HL-60/S4 treated with retinoic acid at 250 ng/mL for 4 days and 3 days (cell line): Measurements from ENCODE around the gene ADGRD1.

Experiments
- in situ Hi-C: fragments of 300-500 bp; cut with MboI; formaldehyde crosslinking; loops from 2 replicates; pipeline ENCODE4 v1.7.0; 2022; ENCODE audit warnings: low sequenced_read_pairs

Gene ADGRD1

DNA sequence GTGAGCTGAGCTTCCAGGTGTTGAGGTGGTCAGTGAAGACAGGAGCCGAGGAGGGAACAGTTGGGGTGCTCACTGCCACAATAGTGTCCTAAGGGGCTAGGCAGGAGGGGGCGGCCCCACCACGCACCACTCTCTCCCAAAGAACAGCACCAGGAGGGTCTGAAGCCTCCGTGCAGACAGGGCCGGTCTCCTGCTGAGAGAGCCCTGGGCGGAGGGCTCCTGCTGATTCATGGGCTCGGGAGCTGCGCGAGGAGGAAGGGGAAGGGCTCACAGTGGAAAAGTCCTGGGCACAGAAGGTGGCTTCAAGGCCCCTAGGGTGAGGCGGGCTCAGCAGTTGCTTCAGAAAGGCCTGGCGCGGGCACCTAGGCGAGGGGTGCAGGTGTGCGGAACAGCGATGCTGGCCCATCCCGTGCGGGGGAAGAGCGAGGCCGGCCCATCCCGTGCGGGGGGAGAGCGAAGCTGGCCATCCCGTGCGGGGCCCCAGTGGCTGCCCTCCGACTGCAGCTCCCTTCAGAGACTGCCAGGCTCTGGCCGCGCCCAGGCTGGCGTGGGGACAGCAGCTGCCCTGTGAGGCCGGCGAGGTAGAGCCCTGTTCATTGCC lies 176.7 kb downstream of the ADGRD1 start:
- in situ Hi-C loops, result loop anchor here (25.0 kb wide), 1 partner anchor 218 kb away; no protein-coding TSS in a partner anchor

DNA sequence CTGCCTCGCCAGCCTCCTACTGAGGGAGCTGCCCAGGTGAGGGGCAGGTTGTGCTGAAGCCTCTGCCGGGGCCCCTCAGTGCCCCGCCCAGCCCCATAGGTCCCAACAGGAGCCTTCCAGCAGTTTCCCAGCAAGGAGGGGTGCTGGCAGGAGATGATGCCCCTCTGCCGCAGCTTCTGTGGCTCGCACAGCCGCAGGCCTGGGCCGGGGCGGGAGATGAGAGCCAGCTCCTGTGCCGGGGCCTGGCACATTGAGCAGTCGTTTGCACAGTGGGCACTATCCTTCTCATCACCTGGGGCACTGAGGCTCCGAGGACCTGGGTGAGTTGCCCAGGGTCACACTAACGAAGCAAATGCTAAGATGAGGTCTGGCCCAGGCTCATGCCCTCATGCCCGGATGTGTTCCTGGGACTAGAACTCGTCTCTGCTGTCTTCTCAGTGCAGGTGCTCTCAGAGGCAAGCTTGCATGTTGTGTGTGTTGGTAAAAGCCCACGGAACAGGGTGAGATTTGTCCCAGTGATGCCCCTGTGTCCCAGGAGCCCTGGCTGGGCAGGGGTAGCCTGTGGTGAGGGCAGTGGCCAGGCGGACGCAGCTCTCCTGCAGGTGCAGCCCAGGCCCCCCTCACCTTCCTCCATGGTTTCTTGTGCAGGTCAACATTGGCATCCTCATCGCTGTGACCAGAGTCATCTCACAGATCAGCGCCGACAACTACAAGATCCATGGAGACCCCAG lies 177.5 kb downstream of the ADGRD1 start:
- in situ Hi-C loops, result loop anchor here (25.0 kb wide), 1 partner anchor 219 kb away; no protein-coding TSS in a partner anchor

DNA sequence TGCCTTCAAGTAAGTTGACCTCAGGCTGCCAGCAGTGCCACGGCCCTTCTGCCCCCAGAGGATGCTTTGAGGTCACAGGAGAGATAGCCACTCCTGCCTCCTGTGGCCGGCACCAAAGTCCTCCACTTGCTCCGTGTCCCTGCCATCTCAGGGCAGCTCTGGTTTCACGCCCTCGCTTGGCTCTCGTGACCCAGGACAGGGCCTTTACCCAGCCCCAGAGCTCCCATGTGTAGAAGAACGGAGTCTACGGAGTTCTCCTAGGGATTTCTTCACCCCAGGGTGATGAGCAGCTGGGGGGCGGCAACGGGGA lies 178.1 kb downstream of the ADGRD1 start:
- in situ Hi-C loops, result loop anchor here (25.0 kb wide), 1 partner anchor 219 kb away; no protein-coding TSS in a partner anchor

DNA sequence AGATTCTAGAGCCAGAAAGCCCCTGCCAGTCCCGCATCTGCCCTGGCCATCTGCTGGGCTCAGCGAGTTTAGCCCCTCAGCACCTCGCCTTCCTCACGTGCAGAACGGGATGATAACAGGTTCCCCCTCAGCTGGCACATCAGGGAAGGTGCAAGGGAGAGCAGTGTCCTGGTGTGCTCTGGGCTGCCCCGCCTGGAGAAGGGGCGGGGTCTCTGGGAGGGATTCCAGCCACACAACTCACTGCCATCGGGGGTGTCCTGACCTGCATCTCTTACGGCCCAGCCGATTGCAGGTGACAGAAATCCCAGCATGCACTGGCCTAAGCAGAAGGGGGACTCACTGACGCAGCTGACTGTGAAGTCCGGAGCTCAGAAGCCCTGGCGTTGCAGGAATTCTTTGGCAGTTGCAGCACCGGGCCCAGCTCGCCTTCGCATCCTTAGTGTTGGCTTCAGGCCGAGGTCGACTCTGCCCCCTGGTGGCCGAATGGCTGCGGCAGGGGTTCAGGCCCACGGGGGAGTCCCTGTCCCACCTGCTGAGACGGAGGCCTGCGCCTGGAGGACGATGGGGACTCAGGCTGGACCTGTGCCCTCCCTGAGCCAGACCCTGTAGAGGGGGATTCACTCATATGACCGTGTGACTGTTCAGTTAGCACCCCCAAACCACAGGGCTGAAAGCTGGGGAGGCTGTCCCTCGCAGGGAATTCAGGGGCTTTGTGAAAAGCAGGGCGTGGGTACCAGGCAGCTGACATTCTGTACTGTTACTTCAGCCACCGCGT lies 178.6 kb downstream of the ADGRD1 start:
- in situ Hi-C loops, result loop anchor here (25.0 kb wide), 1 partner anchor 220 kb away; no protein-coding TSS in a partner anchor

DNA sequence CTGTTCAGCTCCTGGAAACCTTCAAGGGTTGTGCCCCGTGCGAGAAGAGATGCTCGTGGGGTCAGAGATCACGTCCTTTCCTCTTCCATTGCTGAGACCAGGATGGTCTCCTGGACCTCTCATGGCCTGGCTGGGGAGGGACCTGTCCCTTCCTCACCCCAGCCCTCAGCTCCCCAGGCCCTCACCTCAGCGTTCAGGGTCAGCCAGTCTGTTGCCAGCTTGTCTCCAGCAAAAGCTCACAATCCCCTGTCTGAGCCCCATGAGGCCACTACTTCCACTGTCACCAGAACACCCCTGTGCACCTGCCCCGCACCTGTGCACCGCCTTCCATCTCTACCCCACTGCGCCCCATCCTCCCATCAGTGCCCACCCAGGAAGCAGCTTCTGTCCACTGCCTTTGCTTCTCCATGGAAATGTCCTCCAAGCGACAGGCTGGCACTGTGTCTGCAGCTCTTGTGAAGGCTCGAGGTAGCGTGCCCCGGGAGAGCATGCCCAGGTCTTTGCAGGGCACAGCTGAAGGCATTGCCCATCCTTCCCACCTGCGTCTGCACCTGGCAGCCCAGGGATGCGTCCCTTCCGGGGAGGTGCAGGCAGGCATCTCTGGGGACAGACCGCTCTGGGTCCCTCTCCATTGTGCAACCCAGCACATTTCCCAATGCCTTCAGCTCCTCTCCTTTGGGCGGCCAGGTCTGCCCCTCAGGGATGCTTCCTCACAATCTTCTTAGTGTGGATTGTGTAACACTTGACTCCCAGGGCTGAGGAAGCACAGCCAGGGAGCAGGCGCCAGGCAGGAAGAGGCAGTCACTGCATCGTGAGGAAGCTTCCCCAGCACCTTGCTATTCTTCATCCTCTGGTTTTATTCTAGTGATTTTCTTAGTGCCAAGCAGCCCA lies 179.6 kb downstream of the ADGRD1 start:
- in situ Hi-C loops, result loop anchor here (25.0 kb wide), 1 partner anchor 221 kb away; no protein-coding TSS in a partner anchor

- in situ Hi-C loops, result loop anchor here (25.0 kb wide), 1 partner anchor 222 kb away; no protein-coding TSS in a partner anchor
Observed at GRCh38 chr12:131133994-131134393, 180.3 kb downstream of the ADGRD1 start.

GRCh38 chr12:131134523-131135310 lies 181.0 kb downstream of the ADGRD1 start:
- in situ Hi-C loops, result loop anchor here (25.0 kb wide), 1 partner anchor 222 kb away; no protein-coding TSS in a partner anchor

DNA sequence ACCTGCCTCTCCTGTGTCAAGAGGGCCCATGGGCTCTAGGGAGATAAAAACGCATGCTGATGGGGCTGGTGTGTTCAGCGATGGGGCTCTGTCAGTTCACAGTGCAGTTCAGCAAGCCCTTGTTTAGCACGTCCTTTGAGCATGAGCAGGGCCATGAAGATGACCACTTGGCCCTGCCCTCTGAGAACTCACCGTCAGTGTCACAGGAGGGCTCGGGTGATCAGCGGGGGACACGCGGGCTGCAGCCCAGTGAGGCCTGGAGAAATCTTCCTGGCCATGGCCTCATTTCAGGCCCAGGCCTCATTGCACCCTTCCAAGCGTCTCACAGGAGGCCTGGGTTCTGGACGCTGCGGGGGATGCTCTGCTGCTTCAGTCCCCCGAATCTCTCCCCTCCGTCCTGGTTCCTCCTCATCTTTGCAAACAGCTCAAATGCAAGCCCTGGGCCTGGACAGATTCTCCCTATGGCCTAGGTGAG lies 181.6 kb downstream of the ADGRD1 start:
- in situ Hi-C loops, result loop anchor here (25.0 kb wide), 1 partner anchor 223 kb away; no protein-coding TSS in a partner anchor

- in situ Hi-C loops, result loop anchor here (25.0 kb wide), 1 partner anchor 224 kb away; no protein-coding TSS in a partner anchor
Observed at GRCh38 chr12:131135786-131136538, 182.3 kb downstream of the ADGRD1 start.

GRCh38 chr12:131136539-131136872 lies 182.8 kb downstream of the ADGRD1 start:
- in situ Hi-C loops, result loop anchor here (25.0 kb wide), 1 partner anchor 224 kb away; no protein-coding TSS in a partner anchor

- in situ Hi-C loops, result loop anchor here (25.0 kb wide), 1 partner anchor 225 kb away; no protein-coding TSS in a partner anchor
Observed at GRCh38 chr12:131137009-131137835, 183.5 kb downstream of the ADGRD1 start.

DNA sequence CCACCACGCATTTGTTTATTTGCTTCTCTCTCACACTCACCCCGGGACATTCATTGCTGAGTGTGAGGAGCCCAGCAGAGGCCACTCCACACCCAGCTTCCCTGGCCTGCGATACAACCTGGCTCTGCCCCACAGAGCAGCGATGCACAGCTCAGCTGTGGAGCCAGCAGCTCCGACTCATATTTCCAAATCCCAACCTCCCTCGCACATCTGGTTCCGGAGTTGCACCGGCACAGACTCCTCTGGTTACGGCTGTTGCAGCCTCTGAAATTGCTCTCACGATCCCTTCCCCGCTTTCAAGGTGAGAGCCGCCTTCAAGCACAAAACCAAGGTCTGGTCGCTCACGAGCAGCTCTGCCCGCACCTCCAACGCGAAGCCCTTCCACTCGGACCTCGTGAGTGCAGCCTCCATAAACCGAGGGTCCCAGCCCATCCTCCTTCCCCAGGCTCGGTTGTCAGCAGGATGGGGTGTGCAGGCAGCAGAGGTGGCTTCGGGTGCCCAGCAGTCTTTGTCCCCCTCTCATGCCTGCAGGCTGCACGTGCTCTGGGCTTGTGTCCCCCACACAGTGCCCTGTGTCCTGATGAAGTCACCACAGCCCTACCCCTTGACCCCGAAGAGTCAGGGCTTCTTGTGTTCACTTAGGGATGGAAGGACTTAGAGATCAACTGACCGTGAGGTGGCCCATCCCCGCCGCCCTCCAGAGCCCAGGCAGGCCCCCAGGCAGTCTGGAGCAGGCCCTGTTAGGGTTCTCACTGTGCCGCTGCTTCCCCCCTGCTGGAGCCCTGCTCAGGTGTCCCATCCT lies 184.3 kb downstream of the ADGRD1 start:
- in situ Hi-C loops, result loop anchor here (25.0 kb wide), 1 partner anchor 226 kb away; no protein-coding TSS in a partner anchor

DNA sequence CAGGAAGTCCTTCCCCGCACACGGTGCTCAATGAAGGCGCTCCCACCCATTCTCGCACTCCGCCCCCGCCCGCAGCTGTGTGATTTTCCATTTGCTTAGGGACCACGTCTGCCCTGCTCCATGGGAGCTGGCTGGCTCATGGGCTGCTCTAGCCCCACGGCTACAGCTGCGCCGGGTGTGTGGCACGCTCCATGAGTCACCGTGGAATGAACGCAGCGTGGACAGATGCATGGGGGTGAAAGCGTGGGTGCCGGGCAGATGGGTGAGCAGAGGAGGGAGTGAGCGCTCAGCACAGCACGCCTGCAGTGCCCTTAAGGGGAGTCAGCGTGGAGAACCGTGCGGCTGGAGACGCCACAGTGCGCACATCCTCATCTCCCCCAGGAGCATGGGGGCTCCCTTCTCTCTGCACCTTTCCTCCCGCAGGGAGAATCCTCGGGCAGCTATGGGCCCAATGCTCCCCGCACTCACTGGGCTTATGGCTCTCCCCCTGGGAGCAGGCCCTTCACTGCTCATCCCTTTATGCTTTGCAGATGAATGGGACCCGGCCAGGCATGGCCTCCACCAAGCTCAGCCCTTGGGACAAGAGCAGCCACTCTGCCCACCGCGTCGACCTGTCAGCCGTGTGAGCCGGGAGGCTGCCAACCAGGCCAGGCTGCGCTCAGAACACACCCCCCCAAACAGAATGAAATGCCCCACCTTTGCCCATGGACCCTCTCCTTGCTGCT lies 185.1 kb downstream of the ADGRD1 start:
- in situ Hi-C loops, result loop anchor here (25.0 kb wide), 1 partner anchor 226 kb away; no protein-coding TSS in a partner anchor

GRCh38 chr12:131139363-131140068 lies 185.8 kb downstream of the ADGRD1 start:
- in situ Hi-C loops, result loop anchor here (25.0 kb wide), 1 partner anchor 227 kb away; no protein-coding TSS in a partner anchor

GRCh38 chr12:131140069-131140435 lies 186.3 kb downstream of the ADGRD1 start:
- in situ Hi-C loops, result loop anchor here (25.0 kb wide), 1 partner anchor 228 kb away; no protein-coding TSS in a partner anchor
